A549 (cell line): ENCODE measurements around the gene PGK1. TPM values are rescaled to one million over a fixed set of nuclear protein-coding genes. Genes with fewer than 3 reads are reported as not detected.
"Not testable (repeated sequence)": the region's sequence is repeated elsewhere in the genome, so short reads cannot be mapped to it uniquely, and the experiment has no call there.

Source experiments
- ATAC-seq, 2 experiments: fragments of 200-7000 bp in 1 of 2; fragments of >200 bp in 1 of 2; cut with Nextera tagmentation in 1 of 2; cut with Tn5 transposase in 1 of 2; 3 replicates each; pipeline versions ENCODE4 v1.8.0 to v1.9.1; 2018 to 2020; ENCODE audit warnings: mild to moderate bottlenecking in 1 of 2, moderate library complexity in 1 of 2
- CTCF ChIA-PET: fragments of 300-600 bp; sonication (Branson Sonifier 250); formaldehyde crosslinking; extraction: SDS; loops from one replicate; lab custom pipeline; 2021; ENCODE audit warnings: antibody characterized with exemption, inconsistent platforms; lab: Yijun Ruan, JAX
- POLR2A ChIA-PET: fragments of 350-600 bp; formaldehyde crosslinking; extraction: SDS; loops from one replicate; lab custom pipeline; 2021; ENCODE audit warnings: antibody characterized with exemption, inconsistent platforms; lab: Yijun Ruan, JAX
- DNase-seq, 2 experiments: peaks; one replicate each; pipeline versions ENCODE4 v3.0.0 to v3.0.0-alpha.2; 2011 to 2016; ENCODE audit warnings: low read depth in 1 of 2, low spot score in 1 of 2
- FAIRE-seq: peaks from 2 replicates; lab custom pipeline; 2011; peaks lifted over from hg19 to GRCh38; lab: Jason Lieb, UNC
- H3K27ac ChIP-seq, 2 experiments: fragments of >200 bp; sonication (Bioruptor Twin); formaldehyde crosslinking; 3 replicates each; pipeline ENCODE4 v1.5.1; 2016 to 2017
- H3K4me1 ChIP-seq: fragments of >200 bp; sonication (Bioruptor Twin); formaldehyde crosslinking; 3 replicates; pipeline ENCODE4 v1.6.1; 2016
- H3K4me2 ChIP-seq: fragments of >200 bp; sonication (Bioruptor Twin); formaldehyde crosslinking; 3 replicates; pipeline ENCODE4 v1.6.1; 2016
- H3K4me3 ChIP-seq: fragments of >200 bp; sonication (Bioruptor Twin); formaldehyde crosslinking; 3 replicates; pipeline ENCODE4 v1.5.1; 2016
- H3K9me3 ChIP-seq: fragments of >200 bp; sonication (Bioruptor Twin); formaldehyde crosslinking; 3 replicates; pipeline ENCODE4 v1.6.1; 2016
- FOSB ChIP-seq: fragments of 250-450 bp; sonication (Bioruptor Pico); IDR thresholded peaks from 2 replicates; pipeline ENCODE4 v1.5.0; 2020; ENCODE audit warnings: mild to moderate bottlenecking, moderate library complexity
- HOXB5 ChIP-seq: fragments of 250-450 bp; sonication (Bioruptor Pico); IDR thresholded peaks from 2 replicates; pipeline ENCODE4 v1.5.0; 2020; ENCODE audit warnings: mild to moderate bottlenecking, moderate library complexity
- PHF8 ChIP-seq: fragments of 200-600 bp; sonication (generic); IDR thresholded peaks from 2 replicates; pipeline ENCODE4 v1.6.1; 2016; ENCODE audit warnings: low read depth, mild to moderate bottlenecking, antibody characterized with exemption, moderate library complexity, borderline replicate concordance
- RARB ChIP-seq: fragments of 250-450 bp; sonication (Bioruptor Pico); IDR thresholded peaks from 2 replicates; pipeline ENCODE4 v1.8.0; 2021; ENCODE audit warnings: mild to moderate bottlenecking, moderate library complexity
- RFX5 ChIP-seq: fragments of 450-650 bp; IDR thresholded peaks from 2 replicates; pipeline ENCODE4 v1.7.1; 2014; ENCODE audit warnings: antibody characterized with exemption, mild to moderate bottlenecking, moderate library complexity
- ZC3H11A ChIP-seq: fragments of 450-650 bp; IDR thresholded peaks from 2 replicates; pipeline ENCODE4 v1.6.1; 2014; ENCODE audit warnings: antibody characterized with exemption, mild to moderate bottlenecking
- WGBS: methylation state at CpG from one replicate; pipeline ENCODE4 v1.1.6; 2017; ENCODE audit errors: missing lambda C conversion rate; 5-methylcytosine and 5-hydroxymethylcytosine counted together
- polyA plus RNA-seq, 4 experiments: library from polyadenylated mRNA; depleted of rRNA in 3 of 4; stranded (reverse); fragments of >200 nt; fragmentation: RNase III in 1 of 4; extraction: RNeasy Plus Mini Kit Qiagen cat#74134 plus additional on column Dnase treatment in 1 of 4; gene quantifications; 2 replicates in 3 of 4; 3 replicates in 1 of 4; pipeline ENCODE4 v1.2.3, GENCODE V29; 2011 to 2017

The PGK1 gene
- polyA plus RNA-seq, 2 of the 4 experiments (the other 2 are of a cell fraction), result 351 to 689 TPM

GRCh38 chrX:78157373-78157772, 53.3 kb downstream of the PGK1 start:
- ATAC-seq, POLR2A ChIA-PET, FAIRE-seq, CTCF ChIA-PET, H3K4me1 ChIP-seq, DNase-seq, H3K27ac ChIP-seq, H3K9me3 ChIP-seq: not testable (repeated sequence)
- Histone ChIP-seq H3K4me3 (peak overlapping the region; percentile 31; the same call in 2 of the 3 replicates), H3K4me2 (peak overlapping the region; percentile 69)
- WGBS, result no CpG with 5 or more reads among the region's 2 CpGs

- ATAC-seq, result peak in 1 of 2 experiments; percentile 70; a peak in 3 of 6 replicates
- H3K27ac ChIP-seq, DNase-seq, H3K9me3 ChIP-seq, H3K4me1 ChIP-seq, CTCF ChIA-PET: not testable (repeated sequence)
- Histone ChIP-seq H3K4me2 (peak overlapping the region; percentile 69), H3K4me3 (peak overlapping the region; percentile 31; the same call in 2 of the 3 replicates)
- FAIRE-seq, result peak; percentile 73
- POLR2A ChIA-PET, result interaction anchor here (0.6 kb wide), 1 partner anchor 22 kb away, joined by 3 read pairs; no protein-coding TSS in a partner anchor
- 34% methylated on average over 6 of the region's 10 CpGs for WGBS
These were observed 53.8 kb downstream of the PGK1 start for GRCh38 chrX:78157846-78158245.

- POLR2A ChIA-PET, CTCF ChIA-PET, ATAC-seq, H3K4me3 ChIP-seq, H3K9me3 ChIP-seq, DNase-seq, H3K27ac ChIP-seq, FAIRE-seq, H3K4me2 ChIP-seq, H3K4me1 ChIP-seq: not testable (repeated sequence)
- 53% methylated on average over 4 of the region's 4 CpGs for WGBS
These were observed 56.7 kb downstream of the PGK1 start for GRCh38 chrX:78160711-78161110.

DNA sequence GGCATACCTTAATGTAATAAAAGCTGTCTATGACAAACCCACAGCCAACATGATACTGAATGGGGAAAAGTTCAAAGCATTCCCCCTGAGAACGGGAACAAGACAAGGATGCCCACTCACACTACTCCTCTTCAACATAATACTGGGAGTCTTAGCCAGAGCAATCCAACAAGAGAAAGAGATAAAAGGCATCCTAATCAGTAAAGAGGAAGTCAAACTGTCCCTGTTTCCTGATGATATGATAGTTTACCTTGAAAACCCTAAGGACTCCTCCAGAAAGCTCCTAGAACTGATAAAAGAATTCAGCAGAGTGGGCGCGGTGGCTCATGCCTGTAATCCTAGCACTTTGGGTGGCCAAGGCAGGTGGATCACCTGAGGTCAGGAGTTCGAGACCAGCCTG, 59.1 kb downstream of the PGK1 start:
- H3K9me3 ChIP-seq, CTCF ChIA-PET, FAIRE-seq, H3K4me3 ChIP-seq, DNase-seq, H3K4me2 ChIP-seq, POLR2A ChIA-PET, H3K27ac ChIP-seq, H3K4me1 ChIP-seq, ATAC-seq: not testable (repeated sequence)
- whole genome bisulfite sequencing, result 45% methylated on average over 4 of the region's 4 CpGs

DNA sequence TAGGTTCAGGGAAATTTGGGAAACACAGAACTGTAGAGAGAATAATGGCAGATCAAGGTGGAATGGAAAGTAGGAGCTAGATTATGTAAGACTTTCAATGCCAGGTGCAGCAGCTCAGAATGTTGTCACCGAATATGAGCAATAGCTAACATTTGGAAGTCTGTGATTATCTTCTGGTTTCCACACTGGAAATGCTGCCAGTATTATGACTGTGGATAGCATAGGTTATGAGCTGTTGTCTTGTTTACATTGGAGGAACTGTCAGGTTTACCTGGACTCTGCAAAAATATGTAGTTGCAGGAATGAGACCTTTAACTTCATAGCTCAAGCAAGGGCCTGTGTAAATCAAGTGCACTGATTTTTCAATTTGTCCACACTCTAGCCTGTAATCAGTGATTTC, 61.4 kb downstream of the PGK1 start:
- ATAC-seq, result no peak
- no peak overlapping the region for H3K27ac ChIP-seq
- peak; percentile 97 for FAIRE-seq
- H3K4me2 ChIP-seq, result no peak overlapping the region
- H3K4me1 ChIP-seq, result no peaks in the 10 kb centered on the region
- no peak for TF ChIP-seq FOSB
- H3K9me3 ChIP-seq, result no peaks in the 10 kb centered on the region
- WGBS, result 25% methylated on average over 1 of the region's 1 CpG
- H3K4me3 ChIP-seq, result no peak overlapping the region
- ChIA-PET CTCF (no interaction called here), POLR2A (no interaction called here)
- no peak for DNase-seq

GRCh38 chrX:78168065-78168464, 64.0 kb downstream of the PGK1 start:
- ATAC-seq (no peak), FAIRE-seq (no peak), DNase-seq (no peak)
- ChIA-PET POLR2A (no interaction called here), CTCF (no interaction called here)
- Histone ChIP-seq H3K9me3 (no peaks in the 10 kb centered on the region), H3K4me3 (no peak overlapping the region), H3K4me1 (no peaks in the 10 kb centered on the region), H3K27ac (no peak overlapping the region), H3K4me2 (no peak overlapping the region)
- no peak for TF ChIP-seq ZC3H11A
- no peak for TF ChIP-seq RFX5
- TF ChIP-seq RARB (CRISPR knock-in tag), result no peak
- no peak for TF ChIP-seq PHF8
- no peak for TF ChIP-seq HOXB5

Other genes starting within 250 kb of the PGK1 start
- gene MAGT1, start 208.8 kb upstream of the PGK1 start, polyA plus RNA-seq (2011; rRNA removed), result 81.6 and 86.4 TPM in 2 replicates
- gene MAGT1, start 208.8 kb upstream of the PGK1 start, polyA plus RNA-seq (2017; fragmentation: RNase III; extraction: RNeasy Plus Mini Kit Qiagen cat#74134 plus additional on column Dnase treatment), result 39.5 to 44.7 TPM (median 44.3 TPM) in 3 replicates
- 1,133 and 1,475 TPM in 2 replicates for gene COX7B, start 204.8 kb upstream of the PGK1 start, polyA plus RNA-seq (2011; rRNA removed)
- 792 to 839 TPM (median 813 TPM) in 3 replicates for gene COX7B, start 204.8 kb upstream of the PGK1 start, polyA plus RNA-seq (2017; fragmentation: RNase III; extraction: RNeasy Plus Mini Kit Qiagen cat#74134 plus additional on column Dnase treatment)
- 12.2 and 13.0 TPM in 2 replicates for gene ATP7A, start 193.6 kb upstream of the PGK1 start, polyA plus RNA-seq (2011; rRNA removed)
- gene ATP7A, start 193.6 kb upstream of the PGK1 start, polyA plus RNA-seq (2017; fragmentation: RNase III; extraction: RNeasy Plus Mini Kit Qiagen cat#74134 plus additional on column Dnase treatment), result 6.0 to 6.8 TPM (median 6.5 TPM) in 3 replicates
- 0.22 TPM in 1 of 2 replicates, not detected in the other for gene PGAM4, start 134.6 kb upstream of the PGK1 start, polyA plus RNA-seq (2011; rRNA removed)
- 0.17 TPM in 1 of 3 replicates, not detected in the others for gene PGAM4, start 134.6 kb upstream of the PGK1 start, polyA plus RNA-seq (2017; fragmentation: RNase III; extraction: RNeasy Plus Mini Kit Qiagen cat#74134 plus additional on column Dnase treatment)
- 36.2 and 43.4 TPM in 2 replicates for gene TAF9B, start 35.4 kb downstream of the PGK1 start, polyA plus RNA-seq (2011; rRNA removed)
- 14.5 to 17.0 TPM (median 14.6 TPM) in 3 replicates for gene TAF9B, start 35.4 kb downstream of the PGK1 start, polyA plus RNA-seq (2017; fragmentation: RNase III; extraction: RNeasy Plus Mini Kit Qiagen cat#74134 plus additional on column Dnase treatment)
- not detected in 2 replicates for gene CYSLTR1, start 223.4 kb downstream of the PGK1 start, polyA plus RNA-seq (2011; rRNA removed)
- gene CYSLTR1, start 223.4 kb downstream of the PGK1 start, polyA plus RNA-seq (2017; fragmentation: RNase III; extraction: RNeasy Plus Mini Kit Qiagen cat#74134 plus additional on column Dnase treatment), result not detected in 3 replicates